ENCODE data around the gene FOXJ3. TPM values are rescaled to one million over a fixed set of nuclear protein-coding genes. Genes with fewer than 3 reads are reported as not detected.

The FOXJ3 gene
- total and polyA plus RNA-seq, 2 experiments from 2014 or later: 19.0 to 39.0 TPM

DNA sequence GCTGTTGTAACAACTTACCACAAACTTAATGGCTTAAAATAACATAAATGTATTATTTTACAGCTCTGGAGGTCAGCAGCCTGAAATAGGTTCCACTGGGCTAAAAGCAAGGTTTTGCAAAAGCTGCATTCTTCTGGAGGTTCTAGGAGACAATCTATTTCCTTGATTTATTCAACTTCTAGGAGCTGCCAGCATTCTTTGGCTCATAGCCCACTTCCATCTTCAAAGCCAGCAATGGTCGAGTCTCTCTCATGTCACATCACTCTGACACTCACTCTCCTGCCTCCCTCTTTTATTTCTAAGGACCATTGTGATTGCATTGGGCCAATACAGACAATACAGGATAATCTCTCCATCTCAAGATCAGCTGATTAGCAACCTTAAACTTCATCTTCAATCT, 15.1 kb upstream of the FOXJ3 start:
- DNase-seq (ENCODE audit: low spot score): no peak
- no peak overlapping the region for H3K4me3 ChIP-seq
- TF ChIP-seq, protein P1, sequence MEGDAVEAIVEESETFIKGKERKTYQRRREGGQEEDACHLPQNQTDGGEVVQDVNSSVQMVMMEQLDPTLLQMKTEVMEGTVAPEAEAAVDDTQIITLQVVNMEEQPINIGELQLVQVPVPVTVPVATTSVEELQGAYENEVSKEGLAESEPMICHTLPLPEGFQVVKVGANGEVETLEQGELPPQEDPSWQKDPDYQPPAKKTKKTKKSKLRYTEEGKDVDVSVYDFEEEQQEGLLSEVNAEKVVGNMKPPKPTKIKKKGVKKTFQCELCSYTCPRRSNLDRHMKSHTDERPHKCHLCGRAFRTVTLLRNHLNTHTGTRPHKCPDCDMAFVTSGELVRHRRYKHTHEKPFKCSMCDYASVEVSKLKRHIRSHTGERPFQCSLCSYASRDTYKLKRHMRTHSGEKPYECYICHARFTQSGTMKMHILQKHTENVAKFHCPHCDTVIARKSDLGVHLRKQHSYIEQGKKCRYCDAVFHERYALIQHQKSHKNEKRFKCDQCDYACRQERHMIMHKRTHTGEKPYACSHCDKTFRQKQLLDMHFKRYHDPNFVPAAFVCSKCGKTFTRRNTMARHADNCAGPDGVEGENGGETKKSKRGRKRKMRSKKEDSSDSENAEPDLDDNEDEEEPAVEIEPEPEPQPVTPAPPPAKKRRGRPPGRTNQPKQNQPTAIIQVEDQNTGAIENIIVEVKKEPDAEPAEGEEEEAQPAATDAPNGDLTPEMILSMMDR (IDR thresholded peaks at IDR 0.05; ENCODE audit: poor library complexity): no peak
- TF ChIP-seq EZH2 (IDR thresholded peaks at IDR 0.05; ENCODE audit: borderline replicate concordance) (no peak), EZH2phosphoT487 (IDR thresholded peaks at IDR 0.05; ENCODE audit: low read depth, severe bottlenecking, unreplicated experiment) (no peak)
- no peaks in the 10 kb centered on the region for H3K9me3 ChIP-seq (ENCODE audit: low read depth)
- no peak overlapping the region for H3K4me2 ChIP-seq
- H3K9me2 ChIP-seq (replicated peaks; ENCODE audit: insufficient read depth): no peaks in the 10 kb centered on the region
- WGBS (ENCODE audit: low lambda C conversion rate, missing lambda C conversion rate): 56% methylated on average over 1 of the region's 1 CpG
- H4K20me1 ChIP-seq (ENCODE audit: insufficient read depth, poor library complexity, severe bottlenecking): no peaks in the 10 kb centered on the region
- H3K4me1 ChIP-seq (ENCODE audit: insufficient read depth): no peaks in the 10 kb centered on the region
- H2AFZ ChIP-seq: no peak overlapping the region
- H3K36me3 ChIP-seq (replicated peaks; ENCODE audit: insufficient read depth, low read depth): no peaks in the 10 kb centered on the region
- peaks cover 3% of the 10 kb centered on the region for H3K27me3 ChIP-seq
- no peak overlapping the region for H3K27ac ChIP-seq
- no peaks in the 10 kb centered on the region for H3K79me2 ChIP-seq

- no peaks in the 10 kb centered on the region for H4K20me1 ChIP-seq (ENCODE audit: insufficient read depth, poor library complexity, severe bottlenecking)
- no peak overlapping the region for H2AFZ ChIP-seq
- H3K79me2 ChIP-seq: no peaks in the 10 kb centered on the region
- peaks cover 3% of the 10 kb centered on the region for H3K27me3 ChIP-seq
- no peak overlapping the region for H3K4me2 ChIP-seq
- H3K27ac ChIP-seq: no peak overlapping the region
- H3K4me1 ChIP-seq (ENCODE audit: insufficient read depth): no peaks in the 10 kb centered on the region
- H3K9me2 ChIP-seq (replicated peaks; ENCODE audit: insufficient read depth): no peaks in the 10 kb centered on the region
- TF ChIP-seq, protein P1 (IDR thresholded peaks at IDR 0.05; ENCODE audit: poor library complexity): no peak
- TF ChIP-seq EZH2phosphoT487 (IDR thresholded peaks at IDR 0.05; ENCODE audit: low read depth, severe bottlenecking, unreplicated experiment) (no peak), EZH2 (IDR thresholded peaks at IDR 0.05; ENCODE audit: borderline replicate concordance) (no peak)
- H3K36me3 ChIP-seq (replicated peaks; ENCODE audit: insufficient read depth, low read depth): no peaks in the 10 kb centered on the region
- no peak overlapping the region for H3K4me3 ChIP-seq
- no peaks in the 10 kb centered on the region for H3K9me3 ChIP-seq (ENCODE audit: low read depth)
- no peak for DNase-seq (ENCODE audit: low spot score)
These were observed 13.5 kb upstream of the FOXJ3 start for GRCh38 chr1:42348498-42348897.

GRCh38 chr1:42343049-42343448, 8.0 kb upstream of the FOXJ3 start:
- H3K27me3 ChIP-seq: no peaks in the 10 kb centered on the region
- no peaks in the 10 kb centered on the region for H4K20me1 ChIP-seq (ENCODE audit: insufficient read depth, poor library complexity, severe bottlenecking)
- 81% methylated on average over 5 of the region's 5 CpGs for WGBS (ENCODE audit: low lambda C conversion rate, missing lambda C conversion rate)

More at GRCh38 chr1:42343049-42343448, 8.0 kb upstream of the FOXJ3 start:
- Histone ChIP-seq H3K36me3 (replicated peaks; ENCODE audit: insufficient read depth, low read depth) (no peaks in the 10 kb centered on the region), H3K4me1 (ENCODE audit: insufficient read depth) (peaks cover 5% of the 10 kb centered on the region), H3K4me2 (peak overlapping the region; percentile 29), H3K9me2 (replicated peaks; ENCODE audit: insufficient read depth) (no peaks in the 10 kb centered on the region), H3K4me3 (no peak overlapping the region), H3K27ac (peak overlapping the region; percentile 24), H2AFZ (no peak overlapping the region), H3K79me2 (no peaks in the 10 kb centered on the region), H3K9me3 (ENCODE audit: low read depth) (no peaks in the 10 kb centered on the region)
- TF ChIP-seq, protein P1 (IDR thresholded peaks at IDR 0.05; ENCODE audit: poor library complexity): no peak
- TF ChIP-seq EZH2 (IDR thresholded peaks at IDR 0.05; ENCODE audit: borderline replicate concordance) (no peak), EZH2phosphoT487 (IDR thresholded peaks at IDR 0.05; ENCODE audit: low read depth, severe bottlenecking, unreplicated experiment) (no peak)
- DNase-seq (ENCODE audit: low spot score): no peak
